ENCODE measurements around the gene TET1.
"Not testable (repeated sequence)": the region's sequence is repeated elsewhere in the genome, so short reads cannot be mapped to it uniquely, and the experiment has no call there.

The TET1 gene

GRCh38 chr10:68560186-68560942, at the start of gene TET1:
TSS of gene TET1 (plus strand) at chr10:68560337. CDS start at chr10:68572339, 12,002 bp downstream.
- Histone ChIP-seq H3K9ac (ENCODE audit: low read depth in 1 of 2, low read length in 2 of 2) (peak within 1 kb of the TSS in 1 of 2 donors; percentile 54), H3K27me3 (ENCODE audit: control insufficient read depth in 2 of 2, insufficient read depth in 2 of 2, low read length in 2 of 2) (peaks cover 7 to 16% of the 10 kb centered on the region in 2 donors), H3K27ac (ENCODE audit: low read depth in 2 of 2, low read length in 2 of 2) (no peak within 1 kb of the TSS)

GRCh38 chr10:68516216-68516615, 43.9 kb upstream of the TET1 start:
- H3K9ac ChIP-seq (ENCODE audit: low read depth in 1 of 2, low read length in 2 of 2); H3K4me3 ChIP-seq (ENCODE audit: low read length in 2 of 2); H3K9me3 ChIP-seq (ENCODE audit: control insufficient read depth in 2 of 2, low read length in 2 of 2); H3K27ac ChIP-seq (ENCODE audit: low read depth in 2 of 2, low read length in 2 of 2); H3K36me3 ChIP-seq (ENCODE audit: control insufficient read depth in 2 of 2, insufficient read depth in 2 of 2, low read length in 2 of 2); H3K27me3 ChIP-seq (ENCODE audit: control insufficient read depth in 2 of 2, insufficient read depth in 2 of 2, low read length in 2 of 2); H3K4me1 ChIP-seq (ENCODE audit: control insufficient read depth in 2 of 2, insufficient read depth in 2 of 2, low read length in 2 of 2): not testable (repeated sequence)

More at GRCh38 chr10:68560186-68560942, at the start of gene TET1:
- peak within 1 kb of the TSS; percentile 65 to 71 for H3K4me3 ChIP-seq (ENCODE audit: low read length in 2 of 2)
- H3K36me3 ChIP-seq (ENCODE audit: control insufficient read depth in 2 of 2, insufficient read depth in 2 of 2, low read length in 2 of 2), result no peaks in the 10 kb centered on the region
- peaks cover 0 to 2% of the 10 kb centered on the region in 2 donors for H3K4me1 ChIP-seq (ENCODE audit: control insufficient read depth in 2 of 2, insufficient read depth in 2 of 2, low read length in 2 of 2)
- no peaks in the 10 kb centered on the region for H3K9me3 ChIP-seq (ENCODE audit: control insufficient read depth in 2 of 2, low read length in 2 of 2)

- Histone ChIP-seq H3K9ac (ENCODE audit: low read depth in 1 of 2, low read length in 2 of 2) (no peak overlapping the region), H3K9me3 (ENCODE audit: control insufficient read depth in 2 of 2, low read length in 2 of 2) (no peaks in the 10 kb centered on the region), H3K27me3 (ENCODE audit: control insufficient read depth in 2 of 2, insufficient read depth in 2 of 2, low read length in 2 of 2) (no peaks in the 10 kb centered on the region), H3K36me3 (ENCODE audit: control insufficient read depth in 2 of 2, insufficient read depth in 2 of 2, low read length in 2 of 2) (peaks cover 0 to 5% of the 10 kb centered on the region in 2 donors), H3K4me3 (ENCODE audit: low read length in 2 of 2) (no peak overlapping the region), H3K27ac (ENCODE audit: low read depth in 2 of 2, low read length in 2 of 2) (no peak overlapping the region), H3K4me1 (ENCODE audit: control insufficient read depth in 2 of 2, insufficient read depth in 2 of 2, low read length in 2 of 2) (no peaks in the 10 kb centered on the region)
Observed at GRCh38 chr10:68516766-68517165, 43.4 kb upstream of the TET1 start.

GRCh38 chr10:68517188-68517587, 42.9 kb upstream of the TET1 start:
- H3K9ac ChIP-seq (ENCODE audit: low read depth in 1 of 2, low read length in 2 of 2), result no peak overlapping the region
- H3K9me3 ChIP-seq (ENCODE audit: control insufficient read depth in 2 of 2, low read length in 2 of 2), result no peaks in the 10 kb centered on the region
- no peaks in the 10 kb centered on the region for H3K4me1 ChIP-seq (ENCODE audit: control insufficient read depth in 2 of 2, insufficient read depth in 2 of 2, low read length in 2 of 2)
- H3K36me3 ChIP-seq (ENCODE audit: control insufficient read depth in 2 of 2, insufficient read depth in 2 of 2, low read length in 2 of 2), result peaks cover 0 to 5% of the 10 kb centered on the region in 2 donors
- H3K27ac ChIP-seq (ENCODE audit: low read depth in 2 of 2, low read length in 2 of 2), result no peak overlapping the region
- H3K27me3 ChIP-seq (ENCODE audit: control insufficient read depth in 2 of 2, insufficient read depth in 2 of 2, low read length in 2 of 2), result no peaks in the 10 kb centered on the region
- H3K4me3 ChIP-seq (ENCODE audit: low read length in 2 of 2), result no peak overlapping the region

- H3K4me1 ChIP-seq (ENCODE audit: control insufficient read depth in 2 of 2, insufficient read depth in 2 of 2, low read length in 2 of 2); H3K36me3 ChIP-seq (ENCODE audit: control insufficient read depth in 2 of 2, insufficient read depth in 2 of 2, low read length in 2 of 2): not testable (repeated sequence)
Observed at GRCh38 chr10:68518609-68519008, 41.5 kb upstream of the TET1 start.

GRCh38 chr10:68525490-68526038, 34.6 kb upstream of the TET1 start:
- H3K9me3 ChIP-seq (ENCODE audit: control insufficient read depth in 2 of 2, low read length in 2 of 2); H3K27ac ChIP-seq (ENCODE audit: low read depth in 2 of 2, low read length in 2 of 2); H3K27me3 ChIP-seq (ENCODE audit: control insufficient read depth in 2 of 2, insufficient read depth in 2 of 2, low read length in 2 of 2); H3K4me3 ChIP-seq (ENCODE audit: low read length in 2 of 2); H3K9ac ChIP-seq (ENCODE audit: low read depth in 1 of 2, low read length in 2 of 2); H3K36me3 ChIP-seq (ENCODE audit: control insufficient read depth in 2 of 2, insufficient read depth in 2 of 2, low read length in 2 of 2); H3K4me1 ChIP-seq (ENCODE audit: control insufficient read depth in 2 of 2, insufficient read depth in 2 of 2, low read length in 2 of 2): not testable (repeated sequence)

More at GRCh38 chr10:68518609-68519008, 41.5 kb upstream of the TET1 start:
- not testable (repeated sequence) for H3K9ac ChIP-seq (ENCODE audit: low read depth in 1 of 2, low read length in 2 of 2); H3K27me3 ChIP-seq (ENCODE audit: control insufficient read depth in 2 of 2, insufficient read depth in 2 of 2, low read length in 2 of 2); H3K9me3 ChIP-seq (ENCODE audit: control insufficient read depth in 2 of 2, low read length in 2 of 2); H3K27ac ChIP-seq (ENCODE audit: low read depth in 2 of 2, low read length in 2 of 2); H3K4me3 ChIP-seq (ENCODE audit: low read length in 2 of 2)

- H3K4me3 ChIP-seq (ENCODE audit: low read length in 2 of 2), result peak overlapping the region; percentile 91 to 96
- no peaks in the 10 kb centered on the region for H3K9me3 ChIP-seq (ENCODE audit: control insufficient read depth in 2 of 2, low read length in 2 of 2)
- H3K27me3 ChIP-seq (ENCODE audit: control insufficient read depth in 2 of 2, insufficient read depth in 2 of 2, low read length in 2 of 2), result no peaks in the 10 kb centered on the region
- H3K9ac ChIP-seq (ENCODE audit: low read depth in 1 of 2, low read length in 2 of 2), result peak overlapping the region; percentile 85 to 90
- H3K4me1 ChIP-seq (ENCODE audit: control insufficient read depth in 2 of 2, insufficient read depth in 2 of 2, low read length in 2 of 2), result peaks cover 4 to 6% of the 10 kb centered on the region in 2 donors
- H3K27ac ChIP-seq (ENCODE audit: low read depth in 2 of 2, low read length in 2 of 2), result peak overlapping the region; percentile 90 to 93
- H3K36me3 ChIP-seq (ENCODE audit: control insufficient read depth in 2 of 2, insufficient read depth in 2 of 2, low read length in 2 of 2), result no peaks in the 10 kb centered on the region
Observed at GRCh38 chr10:68526634-68527307, 33.4 kb upstream of the TET1 start.

- Histone ChIP-seq H3K4me3 (ENCODE audit: low read length in 2 of 2) (no peak overlapping the region), H3K9ac (ENCODE audit: low read depth in 1 of 2, low read length in 2 of 2) (no peak overlapping the region), H3K9me3 (ENCODE audit: control insufficient read depth in 2 of 2, low read length in 2 of 2) (no peaks in the 10 kb centered on the region), H3K36me3 (ENCODE audit: control insufficient read depth in 2 of 2, insufficient read depth in 2 of 2, low read length in 2 of 2) (no peaks in the 10 kb centered on the region), H3K4me1 (ENCODE audit: control insufficient read depth in 2 of 2, insufficient read depth in 2 of 2, low read length in 2 of 2) (no peaks in the 10 kb centered on the region), H3K27me3 (ENCODE audit: control insufficient read depth in 2 of 2, insufficient read depth in 2 of 2, low read length in 2 of 2) (no peaks in the 10 kb centered on the region), H3K27ac (ENCODE audit: low read depth in 2 of 2, low read length in 2 of 2) (no peak overlapping the region)
Observed at GRCh38 chr10:68536973-68537372, 23.2 kb upstream of the TET1 start.

- Histone ChIP-seq H3K4me1 (ENCODE audit: control insufficient read depth in 2 of 2, insufficient read depth in 2 of 2, low read length in 2 of 2) (no peaks in the 10 kb centered on the region), H3K9me3 (ENCODE audit: control insufficient read depth in 2 of 2, low read length in 2 of 2) (no peaks in the 10 kb centered on the region), H3K27ac (ENCODE audit: low read depth in 2 of 2, low read length in 2 of 2) (no peak overlapping the region), H3K27me3 (ENCODE audit: control insufficient read depth in 2 of 2, insufficient read depth in 2 of 2, low read length in 2 of 2) (no peaks in the 10 kb centered on the region), H3K36me3 (ENCODE audit: control insufficient read depth in 2 of 2, insufficient read depth in 2 of 2, low read length in 2 of 2) (no peaks in the 10 kb centered on the region), H3K4me3 (ENCODE audit: low read length in 2 of 2) (no peak overlapping the region), H3K9ac (ENCODE audit: low read depth in 1 of 2, low read length in 2 of 2) (no peak overlapping the region)
Observed at GRCh38 chr10:68537796-68538195, 22.3 kb upstream of the TET1 start.

All from mucosa of rectum (tissue), 2 donors.